ENCODE results near the gene BICRAL.

BICRAL gene

GRCh38 chr6:42762426-42762859 lies 19.4 kb upstream of the BICRAL start:
- DNase-seq (ENCODE audit: extremely low read depth, insufficient read length), result no peak
- Histone ChIP-seq H3K4me3 (replicated peaks; ENCODE audit: low read depth, low read length) (no peak overlapping the region), H3K27me3 (replicated peaks; ENCODE audit: control insufficient read depth, insufficient read depth, low read length) (no peaks in the 10 kb centered on the region), H3K36me3 (ENCODE audit: control insufficient read depth, insufficient read depth, low read length) (no peaks in the 10 kb centered on the region; the same call in 1 of the 2 replicates)
- no peak for TF ChIP-seq CTCF (IDR thresholded peaks at IDR 0.05; ENCODE audit: insufficient read depth, low read length, poor library complexity, severe bottlenecking)

- TF ChIP-seq CTCF (IDR thresholded peaks at IDR 0.05; ENCODE audit: insufficient read depth, low read length, poor library complexity, severe bottlenecking), result no peak
These were observed 18.9 kb upstream of the BICRAL start for GRCh38 chr6:42762950-42763349.

GRCh38 chr6:42764911-42765648 lies 16.8 kb upstream of the BICRAL start:
- DNase-seq (ENCODE audit: extremely low read depth, insufficient read length), result no peak
- TF ChIP-seq CTCF (IDR thresholded peaks at IDR 0.05; ENCODE audit: insufficient read depth, low read length, poor library complexity, severe bottlenecking), result no peak
- Histone ChIP-seq H3K27me3 (replicated peaks; ENCODE audit: control insufficient read depth, insufficient read depth, low read length) (no peaks in the 10 kb centered on the region), H3K36me3 (ENCODE audit: control insufficient read depth, insufficient read depth, low read length) (no peaks in the 10 kb centered on the region), H3K4me3 (replicated peaks; ENCODE audit: low read depth, low read length) (no peak overlapping the region)

More at GRCh38 chr6:42762950-42763349, 18.9 kb upstream of the BICRAL start:
- Histone ChIP-seq H3K36me3 (ENCODE audit: control insufficient read depth, insufficient read depth, low read length) (no peaks in the 10 kb centered on the region; the same call in 1 of the 2 replicates), H3K27me3 (replicated peaks; ENCODE audit: control insufficient read depth, insufficient read depth, low read length) (no peaks in the 10 kb centered on the region), H3K4me3 (replicated peaks; ENCODE audit: low read depth, low read length) (no peak overlapping the region)
- DNase-seq (ENCODE audit: extremely low read depth, insufficient read length), result no peak

GRCh38 chr6:42766163-42766670 lies 15.6 kb upstream of the BICRAL start:
- DNase-seq (ENCODE audit: extremely low read depth, insufficient read length), result no peak
- Histone ChIP-seq H3K4me3 (replicated peaks; ENCODE audit: low read depth, low read length) (no peak overlapping the region), H3K36me3 (ENCODE audit: control insufficient read depth, insufficient read depth, low read length) (no peaks in the 10 kb centered on the region), H3K27me3 (replicated peaks; ENCODE audit: control insufficient read depth, insufficient read depth, low read length) (no peaks in the 10 kb centered on the region)
- TF ChIP-seq CTCF (IDR thresholded peaks at IDR 0.05; ENCODE audit: insufficient read depth, low read length, poor library complexity, severe bottlenecking), result no peak

GRCh38 chr6:42769051-42769450 lies 12.8 kb upstream of the BICRAL start:
- Histone ChIP-seq H3K4me3 (replicated peaks; ENCODE audit: low read depth, low read length) (no peak overlapping the region), H3K36me3 (ENCODE audit: control insufficient read depth, insufficient read depth, low read length) (no peaks in the 10 kb centered on the region), H3K27me3 (replicated peaks; ENCODE audit: control insufficient read depth, insufficient read depth, low read length) (no peaks in the 10 kb centered on the region)
- DNase-seq (ENCODE audit: extremely low read depth, insufficient read length), result no peak
- TF ChIP-seq CTCF (IDR thresholded peaks at IDR 0.05; ENCODE audit: insufficient read depth, low read length, poor library complexity, severe bottlenecking), result no peak
